Prostate gland (tissue), 2 donors: ENCODE results near the gene TAS2R60. TPM values are rescaled to one million over a fixed set of nuclear protein-coding genes. Genes with fewer than 3 reads are reported as not detected.
"Not testable (repeated sequence)": the region's sequence is repeated elsewhere in the genome, so short reads cannot be mapped to it uniquely, and the experiment has no call there.

Experiments
- DNase-seq: peaks from one replicate; pipeline ENCODE4 v3.0.0-alpha.2; 2019; ENCODE audit warnings: low spot score
- H3K27ac ChIP-seq, 2 donors: fragments of 200-600 bp; sonication (generic); 2 replicates each; pipeline ENCODE4 v1.5.1; 2017 to 2019
- H3K27me3 ChIP-seq: fragments of 200-600 bp; sonication (generic); replicated peaks from 2 replicates; pipeline ENCODE4 v1.5.1; 2019; ENCODE audit not compliant: insufficient read depth
- H3K36me3 ChIP-seq, 2 donors: fragments of 200-600 bp; sonication (generic); 1 replicate in 1 of 2; 2 replicates in 1 of 2; pipeline versions ENCODE4 v1.5.1 to v1.8.1; 2017 to 2019
- H3K4me1 ChIP-seq: fragments of 200-600 bp; sonication (generic); replicated peaks from 2 replicates; pipeline ENCODE4 v1.5.1; 2019
- H3K4me3 ChIP-seq, 2 donors: fragments of 200-600 bp; sonication (generic); 2 replicates each; pipeline ENCODE4 v1.5.1; 2017 to 2019
- H3K9me3 ChIP-seq: fragments of 200-600 bp; sonication (generic); 2 replicates; pipeline ENCODE4 v1.5.1; 2017
- CTCF ChIP-seq, 4 experiments: fragments of 200-600 bp in 2 of 4; fragments of 450-650 bp in 2 of 4; sonication (generic) in 2 of 4; IDR thresholded peaks; 1 replicate in 3 of 4; 2 replicates in 1 of 4; pipeline ENCODE4 v1.5.1; 2016 to 2019; ENCODE audit warnings: antibody characterized with exemption in 4 of 4, mild to moderate bottlenecking in 2 of 4, moderate library complexity in 2 of 4
- POLR2A ChIP-seq: fragments of 450-650 bp; IDR thresholded peaks from one replicate; pipeline ENCODE4 v1.6.1; 2016; ENCODE audit warnings: antibody characterized with exemption, mild to moderate bottlenecking
- POLR2AphosphoS5 ChIP-seq: sonication (generic); formaldehyde crosslinking; IDR thresholded peaks from one replicate; pipeline ENCODE4 v1.6.1; 2017; ENCODE audit warnings: antibody characterized with exemption
- WGBS: methylation state at CpG from one replicate; pipeline ENCODE4 v1.1.5; 2018; 5-methylcytosine and 5-hydroxymethylcytosine counted together
- intact Hi-C: fragments of 100-400 bp; cut with DNase I; formaldehyde crosslinking; loops from one replicate; pipeline ENCODE4 v1.14.2; 2022
- total RNA-seq, 2 donors: library from RNA; depleted of rRNA; stranded (reverse); fragments of >200 nt; gene quantifications; one replicate each; pipeline ENCODE4 v1.1.0, GENCODE V29; 2016

The TAS2R60 gene
- total RNA-seq, 2 donors from 2014 or later, result not detected

- Histone ChIP-seq H3K4me1 (no peaks in the 10 kb centered on the region), H3K27me3 (no peaks in the 10 kb centered on the region), H3K9me3 (no peaks in the 10 kb centered on the region), H3K4me3 (no peak overlapping the region), H3K27ac (no peak overlapping the region), H3K36me3 (no peaks in the 10 kb centered on the region)
- no peak for TF ChIP-seq POLR2AphosphoS5
- DNase-seq, result no peak
- intact Hi-C loops, result no loop called here
- WGBS, result 84% methylated on average over 6 of the region's 6 CpGs
These were observed 42.2 kb downstream of the TAS2R60 start for GRCh38 chr7:143485500-143485899.

- intact Hi-C loops, H3K4me1 ChIP-seq, H3K36me3 ChIP-seq, H3K27ac ChIP-seq, DNase-seq, H3K4me3 ChIP-seq, H3K27me3 ChIP-seq, H3K9me3 ChIP-seq: not testable (repeated sequence)
- 90% methylated on average over 3 of the region's 3 CpGs for WGBS
These were observed 43.0 kb downstream of the TAS2R60 start for GRCh38 chr7:143486266-143486665.

DNA sequence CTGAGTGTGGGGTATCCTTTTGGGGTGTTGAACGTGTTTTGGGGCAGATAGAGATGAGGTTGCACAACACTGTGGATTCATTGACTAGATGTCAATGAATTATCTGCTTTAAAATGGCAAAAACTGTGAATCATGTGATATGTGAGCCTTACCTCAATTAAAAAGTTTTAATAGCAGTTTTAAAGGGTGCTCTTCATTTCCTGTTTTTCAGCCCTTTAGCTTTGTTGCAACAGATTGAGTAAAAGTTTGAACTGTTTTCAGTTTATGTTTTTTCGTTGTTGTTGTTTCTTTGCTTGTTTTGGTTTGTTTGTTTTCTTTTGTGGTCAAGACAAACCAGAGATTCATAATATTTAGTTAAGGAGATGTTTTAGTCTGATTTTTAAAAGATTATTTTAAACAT, 43.8 kb downstream of the TAS2R60 start:
- Histone ChIP-seq H3K4me1 (no peaks in the 10 kb centered on the region), H3K27me3 (no peaks in the 10 kb centered on the region), H3K9me3 (no peaks in the 10 kb centered on the region), H3K36me3 (no peaks in the 10 kb centered on the region), H3K27ac (no peak overlapping the region), H3K4me3 (no peak overlapping the region)
- DNase-seq, result no peak
- intact Hi-C loops, result no loop called here
- TF ChIP-seq POLR2A (no peak), POLR2AphosphoS5 (no peak), CTCF (IDR thresholded peaks at IDR 0.05) (no peak)
- 58% methylated on average over 2 of the region's 2 CpGs for whole genome bisulfite sequencing

GRCh38 chr7:143487566-143487965, 44.3 kb downstream of the TAS2R60 start:
- Histone ChIP-seq H3K27me3 (no peaks in the 10 kb centered on the region), H3K4me3 (no peak overlapping the region), H3K4me1 (no peaks in the 10 kb centered on the region), H3K36me3 (no peaks in the 10 kb centered on the region), H3K9me3 (no peaks in the 10 kb centered on the region), H3K27ac (no peak overlapping the region)
- WGBS, result 44% methylated on average over 5 of the region's 5 CpGs
- intact Hi-C loops, result no loop called here
- TF ChIP-seq POLR2A (no peak), POLR2AphosphoS5 (peak; percentile 10)
- DNase-seq, result peak; percentile 14

GRCh38 chr7:143490717-143491306, 47.6 kb downstream of the TAS2R60 start:
- no peak for DNase-seq
- no peaks in the 10 kb centered on the region for H3K36me3 ChIP-seq
- no peak overlapping the region for H3K4me3 ChIP-seq
- no peaks in the 10 kb centered on the region for H3K27me3 ChIP-seq
- TF ChIP-seq POLR2A (no peak), CTCF (IDR thresholded peaks at IDR 0.05) (peak in 3 of 4 experiments; percentile 33 to 45 (median 41)), POLR2AphosphoS5 (no peak)
- WGBS, result 93% methylated on average over 1 of the region's 1 CpG
- H3K9me3 ChIP-seq, result no peaks in the 10 kb centered on the region
- H3K4me1 ChIP-seq, result no peaks in the 10 kb centered on the region
- intact Hi-C loops, result no loop called here
- H3K27ac ChIP-seq, result no peak overlapping the region

- Histone ChIP-seq H3K9me3 (no peaks in the 10 kb centered on the region), H3K27me3 (no peaks in the 10 kb centered on the region), H3K4me3 (no peak overlapping the region), H3K36me3 (no peaks in the 10 kb centered on the region), H3K27ac (no peak overlapping the region), H3K4me1 (no peaks in the 10 kb centered on the region)
- intact Hi-C loops, result no loop called here
- TF ChIP-seq POLR2AphosphoS5 (no peak), CTCF (IDR thresholded peaks at IDR 0.05) (no peak), POLR2A (no peak)
- WGBS, result 78% methylated on average over 2 of the region's 2 CpGs
- no peak for DNase-seq
These were observed 48.8 kb downstream of the TAS2R60 start for GRCh38 chr7:143492043-143492471.
